ENCODE results near the gene EPHA6. TPM values are rescaled to one million over a fixed set of nuclear protein-coding genes. Genes with fewer than 3 reads are reported as not detected.

The EPHA6 gene
- total RNA-seq, 2 donors from 2014 or later: 0.58 to 1.1 TPM

- DNase-seq (no peak), ATAC-seq (no peak)
- intact Hi-C loops (cut with DNase I): no loop called here
Measured at GRCh38 chr3:97713634-97714033, 899.2 kb downstream of the EPHA6 start.

- ATAC-seq: peak; percentile 68 to 76
- peak; percentile 65 for DNase-seq
Measured at GRCh38 chr3:97719156-97719821, 904.9 kb downstream of the EPHA6 start.

GRCh38 chr3:97720417-97720816 is 906.0 kb downstream of the EPHA6 start:
- DNase-seq (no peak), ATAC-seq (peak in 1 of 2 donors; percentile 47)
- intact Hi-C loops (cut with DNase I): no loop called here

More at GRCh38 chr3:97719156-97719821, 904.9 kb downstream of the EPHA6 start:
- intact Hi-C loops (cut with DNase I): loop anchor here in 1 of 2 donors (5.0 kb wide), 1 partner anchor 857 kb away; no protein-coding TSS in a partner anchor

- intact Hi-C loops (cut with DNase I): no loop called here
- no peak for DNase-seq
- ATAC-seq: peak in 1 of 2 donors; percentile 50
Measured at GRCh38 chr3:97721446-97721845, 907.1 kb downstream of the EPHA6 start.

GRCh38 chr3:97736928-97737327 is 922.5 kb downstream of the EPHA6 start:
- intact Hi-C loops (cut with DNase I): no loop called here
- no peak for DNase-seq
- ATAC-seq: no peak

- no peak for ATAC-seq
- DNase-seq: no peak
- intact Hi-C loops (cut with DNase I): no loop called here
Measured at GRCh38 chr3:97738761-97739160, 924.4 kb downstream of the EPHA6 start.

GRCh38 chr3:97742036-97742435 is 927.6 kb downstream of the EPHA6 start:
- intact Hi-C loops (cut with DNase I): no loop called here
- ATAC-seq: no peak
- no peak for DNase-seq

- no peak for DNase-seq
- intact Hi-C loops (cut with DNase I): no loop called here
- no peak for ATAC-seq
Measured at GRCh38 chr3:97744289-97744688, 929.9 kb downstream of the EPHA6 start.

GRCh38 chr3:97763586-97764406 is 949.4 kb downstream of the EPHA6 start:
- intact Hi-C loops (cut with DNase I): no loop called here
- ATAC-seq: no peak
- no peak for DNase-seq

- intact Hi-C loops (cut with DNase I): no loop called here
- ATAC-seq: peak; percentile 97 to 99
Measured at GRCh38 chr3:97764407-97765238, 950.2 kb downstream of the EPHA6 start, which contains the start of gene ARL6. Gene ARL6 (plus strand): TSS chr3:97764758. CDS start chr3:97768108, 3,350 bp downstream.

GRCh38 chr3:97765336-97765735 is 950.9 kb downstream of the EPHA6 start:
- ATAC-seq (no peak), DNase-seq (no peak)
- intact Hi-C loops (cut with DNase I): no loop called here

More at GRCh38 chr3:97764407-97765238, 950.2 kb downstream of the EPHA6 start, which contains the start of gene ARL6:
- peak; percentile 89 for DNase-seq

GRCh38 chr3:97772926-97773325 is 958.5 kb downstream of the EPHA6 start:
- DNase-seq: no peak
- intact Hi-C loops (cut with DNase I): no loop called here
- ATAC-seq: no peak

GRCh38 chr3:97778152-97778551 is 963.8 kb downstream of the EPHA6 start:
- intact Hi-C loops (cut with DNase I): no loop called here
- DNase-seq: no peak
- ATAC-seq: no peak

GRCh38 chr3:97793420-97794019 is 979.1 kb downstream of the EPHA6 start:
- intact Hi-C loops (cut with DNase I): loop anchor here in 1 of 2 donors (2.0 kb wide), 1 partner anchor 229 kb away; no protein-coding TSS in a partner anchor
- DNase-seq: no peak
- no peak for ATAC-seq

GRCh38 chr3:97795951-97796350 is 981.6 kb downstream of the EPHA6 start:
- intact Hi-C loops (cut with DNase I): loop anchor here in 1 of 2 donors (2.0 kb wide), 1 partner anchor 227 kb away; no protein-coding TSS in a partner anchor
- no peak for DNase-seq
- no peak for ATAC-seq

Measured in left cardiac atrium (tissue), 4 donors.